ENCODE measurements around the gene LMX1A.

LMX1A gene

GRCh38 chr1:165365341-165365740 is 8.8 kb upstream of the LMX1A start:
- DNase-seq, result no peak

GRCh38 chr1:165364568-165365133 is 8.1 kb upstream of the LMX1A start:
- DNase-seq, result no peak

- DNase-seq, result no peak
Observed at GRCh38 chr1:165356876-165357275, 361 bp upstream of the LMX1A start.

- DNase-seq, result no peak
Observed at GRCh38 chr1:165355139-165355976, 1.2 kb downstream of the LMX1A start.

- no peak for DNase-seq
Observed at GRCh38 chr1:165354739-165355138, 1.8 kb downstream of the LMX1A start.

GRCh38 chr1:165353731-165354671 is 2.5 kb downstream of the LMX1A start:
- no peak for DNase-seq

GRCh38 chr1:165352442-165353293 is 3.8 kb downstream of the LMX1A start:
- no peak for DNase-seq

GRCh38 chr1:165351863-165352441 is 4.6 kb downstream of the LMX1A start:
- DNase-seq, result no peak

GRCh38 chr1:165350840-165351239 is 5.7 kb downstream of the LMX1A start:
- no peak for DNase-seq

GRCh38 chr1:165345502-165345901 is 11.0 kb downstream of the LMX1A start:
- no peak for DNase-seq

GRCh38 chr1:165344736-165345135 is 11.8 kb downstream of the LMX1A start:
- no peak for DNase-seq

- DNase-seq, result no peak
Observed at GRCh38 chr1:165344198-165344597, 12.3 kb downstream of the LMX1A start.

- no peak for DNase-seq
Observed at GRCh38 chr1:165342587-165342986, 13.9 kb downstream of the LMX1A start.

- DNase-seq, result no peak
Observed at GRCh38 chr1:165342168-165342567, 14.3 kb downstream of the LMX1A start.

GRCh38 chr1:165339164-165339563 is 17.4 kb downstream of the LMX1A start:
- no peak for DNase-seq

GRCh38 chr1:165330483-165330882 is 26.0 kb downstream of the LMX1A start:
- no peak for DNase-seq

GRCh38 chr1:165329104-165329503 is 27.4 kb downstream of the LMX1A start:
- no peak for DNase-seq

GRCh38 chr1:165328136-165328535 is 28.4 kb downstream of the LMX1A start:
- no peak for DNase-seq

GRCh38 chr1:165327538-165327937 is 29.0 kb downstream of the LMX1A start:
- DNase-seq, result no peak

- DNase-seq, result no peak
Observed at GRCh38 chr1:165325460-165326203, 30.9 kb downstream of the LMX1A start.

- no peak for DNase-seq
Observed at GRCh38 chr1:165324050-165324449, 32.5 kb downstream of the LMX1A start.

Measured in NCI-H1048 (cell line).